K562 (cell line): Measurements from ENCODE around the gene RHOB. TPM values are rescaled to one million over a fixed set of nuclear protein-coding genes. Genes with fewer than 3 reads are reported as not detected.

Experiments used
- FUS ChIP-seq: fragments of 200-400 bp; formaldehyde crosslinking; optimal IDR thresholded peaks from 2 replicates; pipeline ENCODE3; 2017; ENCODE audit warnings: low read depth, low read length
- HEY1 ChIP-seq: fragments of 250-450 bp; sonication (Bioruptor Pico); IDR thresholded peaks from 2 replicates; pipeline ENCODE4 v1.5.0; 2020; ENCODE audit warnings: mild to moderate bottlenecking, moderate library complexity, borderline replicate concordance
- HIVEP1 ChIP-seq: fragments of 250-450 bp; sonication (Bioruptor Pico); IDR thresholded peaks from 2 replicates; pipeline ENCODE4 v1.4.0; 2020; ENCODE audit warnings: mild to moderate bottlenecking
- MAZ ChIP-seq, 2 experiments: fragments of 450-650 bp in 1 of 2; sonication (generic) in 1 of 2; formaldehyde crosslinking; IDR thresholded peaks in 1 of 2; conservative IDR thresholded peaks in 1 of 2; 2 replicates each; pipeline versions ENCODE4 v1.4.0 to v1.5.0; 2020; ENCODE audit warnings: mild to moderate bottlenecking in 1 of 2, missing genetic modification reagents in 1 of 2
- NFRKB ChIP-seq: fragments of 450-650 bp; IDR thresholded peaks from 2 replicates; pipeline ENCODE4 v1.6.1; 2016; ENCODE audit warnings: low read depth
- NRF1 ChIP-seq, 2 experiments: fragments of 450-650 bp; IDR thresholded peaks in 1 of 2; conservative IDR thresholded peaks in 1 of 2; 2 replicates each; pipeline ENCODE4 v1.6.1; 2014; ENCODE audit warnings: mild to moderate bottlenecking in 2 of 2
- RBM15 ChIP-seq: fragments of 200-400 bp; formaldehyde crosslinking; IDR thresholded peaks from 2 replicates; pipeline ENCODE4 v1.6.1; 2018; ENCODE audit warnings: mild to moderate bottlenecking, low read length, moderate library complexity; ENCODE audit not compliant: insufficient read depth
- RFX5 ChIP-seq: IDR thresholded peaks from 2 replicates; pipeline ENCODE4 v1.6.1; 2011; ENCODE audit warnings: low read depth, mild to moderate bottlenecking, improper control_type of control experiment, low read length
- SNIP1 ChIP-seq: fragments of 450-650 bp; IDR thresholded peaks from 2 replicates; pipeline ENCODE4 v1.7.1; 2017; ENCODE audit warnings: low read depth, mild to moderate bottlenecking
- ZKSCAN3 ChIP-seq: fragments of 250-450 bp; sonication (Bioruptor Pico); IDR thresholded peaks from 2 replicates; pipeline ENCODE4 v1.4.0; 2020
- ZNF282 ChIP-seq: sonication (generic); formaldehyde crosslinking; IDR thresholded peaks from 2 replicates; pipeline ENCODE4 v1.8.1; 2023; ENCODE audit warnings: missing genetic modification reagents
- polyA plus RNA-seq, 8 experiments: library from polyadenylated mRNA; depleted of rRNA in 4 of 8; stranded (reverse) in 5 of 8; unstranded in 3 of 8; fragments of >200 nt; fragmentation: Nextera tagmentation in 2 of 8; fragmentation: Illumina TruSeq in 1 of 8; extraction: Ambion mirVana in 2 of 8; extraction: Trizol in 1 of 8; gene quantifications; 2 replicates each; pipeline versions ENCODE4 v1.2.1 to v1.2.3, GENCODE V29; 2011 to 2014; ENCODE audit warnings: inconsistent platforms in 1 of 8, missing spikeins in 1 of 8
- total RNA-seq, 7 experiments: library from RNA; depleted of rRNA in 6 of 7; stranded (reverse); fragments of >200 nt in 6 of 7; fragmentation: Illumina TruSeq in 2 of 7; extraction: Trizol in 2 of 7; gene quantifications; 2 replicates each; pipeline versions ENCODE4 v1.2.1 to v1.2.3, GENCODE V29; 2011 to 2021; ENCODE audit warnings: low replicate concordance in 1 of 7
- TF ChIP-seq, protein P1 (sequence below), 2 experiments: fragments of 200-800 bp in 1 of 2; sonication (Bioruptor generic) in 1 of 2; sonication (generic) in 1 of 2; formaldehyde crosslinking in 1 of 2; IDR thresholded peaks in 1 of 2; conservative IDR thresholded peaks in 1 of 2; 2 replicates each; pipeline versions ENCODE4 v1.5.0 to v1.6.1; 2016 to 2020; ENCODE audit warnings: missing compliant biosample characterization in 1 of 2, missing genetic modification characterization in 1 of 2, missing genetic modification reagents in 1 of 2
- TF ChIP-seq, protein P2 (sequence below): fragments of 450-650 bp; IDR thresholded peaks from 2 replicates; pipeline ENCODE4 v1.6.1; 2018; ENCODE audit not compliant: partially characterized antibody
- TF ChIP-seq, protein P3 (sequence below): sonication (generic); formaldehyde crosslinking; IDR thresholded peaks from 2 replicates; pipeline ENCODE4 v1.8.1; 2023; ENCODE audit warnings: mild to moderate bottlenecking, missing genetic modification reagents
- TF ChIP-seq, protein P4 (sequence below): fragments of 250-450 bp; sonication (Bioruptor Pico); IDR thresholded peaks from 2 replicates; pipeline ENCODE4 v1.5.0; 2021; ENCODE audit warnings: mild to moderate bottlenecking, moderate library complexity

The RHOB gene
- total and polyA plus RNA-seq, 9 of the 15 experiments (the other 6 are each of a cell fraction or from before 2014, with no cell fraction given), result 0.07 to 4.8 (median 1.1) TPM

DNA sequence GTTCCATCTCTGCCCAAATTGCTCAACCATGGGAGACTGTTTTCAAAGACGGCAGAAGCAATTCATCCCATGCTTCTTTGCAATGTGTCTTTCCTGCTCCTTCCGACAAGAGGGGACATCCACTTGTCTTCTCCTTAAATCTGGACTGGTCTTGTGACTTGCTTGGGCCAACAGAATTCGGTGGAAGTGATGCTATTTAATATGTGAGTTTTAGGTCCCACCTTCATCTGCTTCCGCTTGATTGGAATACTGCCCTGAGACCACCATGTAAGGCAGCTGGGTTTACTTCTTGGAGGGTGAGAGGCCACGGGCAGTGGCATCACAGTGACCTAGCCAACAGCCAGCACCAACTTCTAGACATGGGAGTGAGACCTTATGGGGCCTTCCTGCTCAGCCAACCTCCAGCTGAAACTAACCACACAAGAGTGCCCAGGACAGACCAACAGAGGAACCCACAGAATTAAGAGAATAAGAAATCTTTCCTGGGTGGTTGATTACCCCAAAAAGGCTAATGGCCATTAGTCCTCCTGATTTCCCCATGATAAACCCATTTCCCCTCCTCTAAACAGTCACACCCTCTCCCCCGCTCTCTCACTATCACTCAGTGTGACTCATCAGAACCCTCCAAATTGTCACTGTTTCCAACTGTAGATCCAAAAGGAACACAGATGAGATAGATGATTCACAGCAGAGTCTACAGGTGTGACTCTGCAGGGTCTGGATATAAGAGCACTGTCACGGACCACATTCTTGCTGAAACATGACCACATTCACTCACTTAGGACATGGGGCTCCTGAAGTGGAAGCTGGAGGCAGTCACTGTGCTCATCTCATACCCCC lies 16.2 kb upstream of the RHOB start (continued):
- TF ChIP-seq, protein P1, sequence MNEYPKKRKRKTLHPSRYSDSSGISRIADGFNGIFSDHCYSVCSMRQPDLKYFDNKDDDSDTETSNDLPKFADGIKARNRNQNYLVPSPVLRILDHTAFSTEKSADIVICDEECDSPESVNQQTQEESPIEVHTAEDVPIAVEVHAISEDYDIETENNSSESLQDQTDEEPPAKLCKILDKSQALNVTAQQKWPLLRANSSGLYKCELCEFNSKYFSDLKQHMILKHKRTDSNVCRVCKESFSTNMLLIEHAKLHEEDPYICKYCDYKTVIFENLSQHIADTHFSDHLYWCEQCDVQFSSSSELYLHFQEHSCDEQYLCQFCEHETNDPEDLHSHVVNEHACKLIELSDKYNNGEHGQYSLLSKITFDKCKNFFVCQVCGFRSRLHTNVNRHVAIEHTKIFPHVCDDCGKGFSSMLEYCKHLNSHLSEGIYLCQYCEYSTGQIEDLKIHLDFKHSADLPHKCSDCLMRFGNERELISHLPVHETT (CRISPR knock-in tag; conservative IDR thresholded peaks at IDR 0.05 in 1 of 2, IDR thresholded peaks at IDR 0.05 in 1 of 2), result peak in 1 of 2 experiments; percentile 46; a peak in 1 of 4 replicates
- TF ChIP-seq RBM15 (no peak), NRF1 (conservative IDR thresholded peaks at IDR 0.05 in 1 of 2, IDR thresholded peaks at IDR 0.05 in 1 of 2) (no peak), ZNF282 (no peak), FUS (no peak), HIVEP1 (no peak), MAZ (CRISPR knock-in tag; conservative IDR thresholded peaks at IDR 0.05 in 1 of 2, IDR thresholded peaks at IDR 0.05 in 1 of 2) (peak in 1 of 2 experiments; percentile 59; a peak in 2 of 4 replicates), SNIP1 (no peak), RFX5 (no peak), ZKSCAN3 (CRISPR knock-in tag) (no peak), NFRKB (no peak), HEY1 (CRISPR knock-in tag) (no peak)
- TF ChIP-seq, protein P2, sequence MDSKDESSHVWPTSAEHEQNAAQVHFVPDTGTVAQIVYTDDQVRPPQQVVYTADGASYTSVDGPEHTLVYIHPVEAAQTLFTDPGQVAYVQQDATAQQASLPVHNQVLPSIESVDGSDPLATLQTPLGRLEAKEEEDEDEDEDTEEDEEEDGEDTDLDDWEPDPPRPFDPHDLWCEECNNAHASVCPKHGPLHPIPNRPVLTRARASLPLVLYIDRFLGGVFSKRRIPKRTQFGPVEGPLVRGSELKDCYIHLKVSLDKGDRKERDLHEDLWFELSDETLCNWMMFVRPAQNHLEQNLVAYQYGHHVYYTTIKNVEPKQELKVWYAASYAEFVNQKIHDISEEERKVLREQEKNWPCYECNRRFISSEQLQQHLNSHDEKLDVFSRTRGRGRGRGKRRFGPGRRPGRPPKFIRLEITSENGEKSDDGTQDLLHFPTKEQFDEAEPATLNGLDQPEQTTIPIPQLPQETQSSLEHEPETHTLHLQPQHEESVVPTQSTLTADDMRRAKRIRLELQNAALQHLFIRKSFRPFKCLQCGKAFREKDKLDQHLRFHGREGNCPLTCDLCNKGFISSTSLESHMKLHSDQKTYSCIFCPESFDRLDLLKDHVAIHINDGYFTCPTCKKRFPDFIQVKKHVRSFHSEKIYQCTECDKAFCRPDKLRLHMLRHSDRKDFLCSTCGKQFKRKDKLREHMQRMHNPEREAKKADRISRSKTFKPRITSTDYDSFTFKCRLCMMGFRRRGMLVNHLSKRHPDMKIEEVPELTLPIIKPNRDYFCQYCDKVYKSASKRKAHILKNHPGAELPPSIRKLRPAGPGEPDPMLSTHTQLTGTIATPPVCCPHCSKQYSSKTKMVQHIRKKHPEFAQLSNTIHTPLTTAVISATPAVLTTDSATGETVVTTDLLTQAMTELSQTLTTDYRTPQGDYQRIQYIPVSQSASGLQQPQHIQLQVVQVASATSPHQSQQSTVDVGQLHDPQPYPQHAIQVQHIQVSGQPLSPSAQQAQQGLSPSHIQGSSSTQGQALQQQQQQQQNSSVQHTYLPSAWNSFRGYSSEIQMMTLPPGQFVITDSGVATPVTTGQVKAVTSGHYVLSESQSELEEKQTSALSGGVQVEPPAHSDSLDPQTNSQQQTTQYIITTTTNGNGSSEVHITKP, result peak; percentile 13
- TF ChIP-seq, protein P3, sequence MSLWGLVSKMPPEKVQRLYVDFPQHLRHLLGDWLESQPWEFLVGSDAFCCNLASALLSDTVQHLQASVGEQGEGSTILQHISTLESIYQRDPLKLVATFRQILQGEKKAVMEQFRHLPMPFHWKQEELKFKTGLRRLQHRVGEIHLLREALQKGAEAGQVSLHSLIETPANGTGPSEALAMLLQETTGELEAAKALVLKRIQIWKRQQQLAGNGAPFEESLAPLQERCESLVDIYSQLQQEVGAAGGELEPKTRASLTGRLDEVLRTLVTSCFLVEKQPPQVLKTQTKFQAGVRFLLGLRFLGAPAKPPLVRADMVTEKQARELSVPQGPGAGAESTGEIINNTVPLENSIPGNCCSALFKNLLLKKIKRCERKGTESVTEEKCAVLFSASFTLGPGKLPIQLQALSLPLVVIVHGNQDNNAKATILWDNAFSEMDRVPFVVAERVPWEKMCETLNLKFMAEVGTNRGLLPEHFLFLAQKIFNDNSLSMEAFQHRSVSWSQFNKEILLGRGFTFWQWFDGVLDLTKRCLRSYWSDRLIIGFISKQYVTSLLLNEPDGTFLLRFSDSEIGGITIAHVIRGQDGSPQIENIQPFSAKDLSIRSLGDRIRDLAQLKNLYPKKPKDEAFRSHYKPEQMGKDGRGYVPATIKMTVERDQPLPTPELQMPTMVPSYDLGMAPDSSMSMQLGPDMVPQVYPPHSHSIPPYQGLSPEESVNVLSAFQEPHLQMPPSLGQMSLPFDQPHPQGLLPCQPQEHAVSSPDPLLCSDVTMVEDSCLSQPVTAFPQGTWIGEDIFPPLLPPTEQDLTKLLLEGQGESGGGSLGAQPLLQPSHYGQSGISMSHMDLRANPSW (CRISPR knock-in tag), result no peak
- TF ChIP-seq, protein P4, sequence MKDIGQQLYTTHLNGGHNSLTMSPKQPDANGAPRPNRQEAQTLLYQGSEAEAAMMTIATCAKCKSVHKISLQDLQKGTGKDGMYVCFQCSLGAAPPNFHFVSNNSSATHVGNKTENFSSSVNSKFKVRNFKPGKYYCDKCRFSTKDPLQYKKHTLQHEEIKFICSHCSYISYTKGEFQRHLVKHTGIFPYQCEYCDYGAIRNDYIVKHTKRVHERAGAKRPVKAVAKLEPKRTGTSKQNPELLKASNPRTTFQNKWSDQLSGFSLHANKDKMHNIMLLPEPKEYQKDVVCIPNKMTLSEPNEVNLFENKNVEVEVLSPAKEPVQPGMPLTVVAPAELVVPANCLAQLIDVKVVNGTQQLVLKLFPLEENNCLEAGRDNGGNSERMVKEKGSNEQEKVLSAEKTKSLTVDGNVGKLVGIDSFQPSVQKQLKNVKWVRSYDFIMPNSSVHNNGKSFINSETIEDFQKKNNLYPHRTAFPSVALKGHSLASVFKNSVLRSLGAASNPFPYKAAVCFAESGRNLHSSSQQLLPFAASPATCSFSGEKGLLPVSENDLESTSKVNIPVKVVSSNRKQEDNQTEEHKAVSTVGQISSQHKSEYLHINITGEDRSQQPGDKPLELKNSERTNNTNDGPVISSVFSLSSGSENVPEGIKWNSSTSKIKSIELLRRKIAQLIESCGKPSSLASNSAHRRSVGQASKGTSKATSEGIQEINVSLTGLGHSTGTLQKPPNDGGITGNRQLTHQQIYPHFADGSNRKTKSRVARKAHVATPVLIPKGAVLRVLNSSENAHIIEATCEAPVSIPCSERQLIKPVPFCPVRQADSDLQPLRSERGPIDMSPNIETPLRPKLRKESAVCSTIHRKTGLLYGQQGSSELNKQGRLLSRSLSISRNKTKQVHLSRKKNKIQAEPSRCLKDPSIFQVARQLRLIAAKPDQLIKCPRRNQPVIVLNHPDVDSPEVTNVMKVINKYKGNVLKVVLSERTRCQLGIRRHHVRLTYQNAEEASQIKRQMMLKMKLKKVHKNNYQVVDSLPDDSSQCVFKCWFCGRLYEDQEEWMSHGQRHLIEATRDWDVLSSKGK (CRISPR knock-in tag), result no peak
